GM12878 (cell line): Measurements from ENCODE around the gene AFMID. TPM values are rescaled to one million over a fixed set of nuclear protein-coding genes. Genes with fewer than 3 reads are reported as not detected.

Experiments
- ATAC-seq: fragments of 200-7000 bp; cut with Tn5 transposase; 3 replicates; pipeline ENCODE4 v1.9.1; 2020; ENCODE audit warnings: mild to moderate bottlenecking, moderate library complexity
- Bru-seq: library from RNA; stranded (reverse); fragments of 400-500 nt; gene quantifications from one replicate; lab custom pipeline; 2021; lab: Mats Ljungman, UMichigan
- BruChase-seq, 2 experiments: library from RNA; stranded (reverse); fragments of 400-500 nt; gene quantifications; one replicate each; lab custom pipeline; 2021; lab: Mats Ljungman, UMichigan
- BruUV-seq: library from RNA; stranded (reverse); fragments of 400-500 nt; replicated peaks from 2 replicates; lab custom pipeline; 2021; lab: Mats Ljungman, UMichigan
- CTCF ChIA-PET: fragments of 300-600 bp; sonication (Branson Sonifier 250); formaldehyde crosslinking; extraction: SDS; loops from one replicate; lab custom pipeline; 2021; ENCODE audit warnings: inconsistent platforms; lab: Yijun Ruan, JAX
- POLR2A ChIA-PET: fragments of 350-600 bp; formaldehyde crosslinking; extraction: SDS; loops from one replicate; lab custom pipeline; 2021; ENCODE audit warnings: inconsistent platforms; lab: Charles Lee
- RAD21 ChIA-PET: fragments of 300-600 bp; sonication (Branson Sonifier 250); formaldehyde crosslinking; loops from one replicate; lab custom pipeline; 2023; ENCODE audit warnings: antibody characterized with exemption; ENCODE audit not compliant: unreplicated experiment; lab: Charles Lee
- SMC1A ChIA-PET: fragments of 300-600 bp; sonication (Branson Sonifier 250); formaldehyde crosslinking; loops from one replicate; lab custom pipeline; 2023; ENCODE audit not compliant: unreplicated experiment, uncharacterized antibody; lab: Charles Lee
- DNase-seq: peaks from one replicate; pipeline ENCODE4 v3.0.0-alpha.2; 2011; ENCODE audit warnings: low read depth, low spot score
- FAIRE-seq: peaks from 3 replicates; lab custom pipeline; 2011; peaks lifted over from hg19 to GRCh38; lab: Jason Lieb, UNC
- H2AFZ ChIP-seq: 2 replicates; pipeline ENCODE4 v1.6.0; 2011; ENCODE audit warnings: low read depth, low read length, control low read depth; ENCODE audit not compliant: control insufficient read depth
- H3K27ac ChIP-seq: 2 replicates; pipeline ENCODE4 v1.5.1; 2011; ENCODE audit warnings: control low read depth; ENCODE audit not compliant: control insufficient read depth, insufficient read depth
- H3K27me3 ChIP-seq, 2 experiments: replicated peaks in 1 of 2; 2 replicates each; pipeline versions ENCODE4 v1.6.0 to v1.6.1; 2011; ENCODE audit warnings: low read length in 1 of 2; ENCODE audit not compliant: control insufficient read depth in 2 of 2, insufficient read depth in 2 of 2
- H3K36me3 ChIP-seq, 2 experiments: 2 replicates each; pipeline ENCODE4 v1.5.1; 2011; ENCODE audit warnings: low read length in 1 of 2; ENCODE audit not compliant: control insufficient read depth in 2 of 2, insufficient read depth in 2 of 2
- H3K4me1 ChIP-seq: 2 replicates; pipeline ENCODE4 v1.6.1; 2011; ENCODE audit warnings: mild to moderate bottlenecking, low read length, moderate library complexity, mixed read lengths; ENCODE audit not compliant: control insufficient read depth, insufficient read depth
- H3K4me2 ChIP-seq: 2 replicates; pipeline ENCODE4 v1.6.0; 2011; ENCODE audit warnings: control low read depth; ENCODE audit not compliant: control insufficient read depth, insufficient read depth
- H3K4me3 ChIP-seq: fragments of 200-600 bp; sonication (generic); 2 replicates; pipeline ENCODE4 v1.5.1; 2016
- H3K79me2 ChIP-seq: 2 replicates; pipeline ENCODE4 v1.6.0; 2011; ENCODE audit warnings: low read length; ENCODE audit not compliant: control insufficient read depth, insufficient read depth
- H3K9ac ChIP-seq: 2 replicates; pipeline ENCODE4 v1.8.0; 2011; ENCODE audit warnings: low read length, control low read depth, mixed read lengths; ENCODE audit not compliant: control insufficient read depth, insufficient read depth
- H3K9me3 ChIP-seq: replicated peaks from 3 replicates; pipeline ENCODE4 v1.5.1; 2011; ENCODE audit warnings: mild to moderate bottlenecking, low read length; ENCODE audit not compliant: control insufficient read depth, insufficient read depth
- H4K20me1 ChIP-seq: 2 replicates; pipeline ENCODE4 v1.6.0; 2011; ENCODE audit not compliant: control insufficient read depth, insufficient read depth
- CBFB ChIP-seq: IDR thresholded peaks from 2 replicates; pipeline ENCODE4 v1.6.1; 2016; ENCODE audit warnings: antibody characterized with exemption, low read depth
- FOS ChIP-seq: IDR thresholded peaks from 3 replicates; pipeline ENCODE4 v1.6.1; 2011; ENCODE audit warnings: borderline replicate concordance; ENCODE audit not compliant: insufficient read length; ENCODE audit errors: extremely low read depth
- FOXK2 ChIP-seq: fragments of 450-650 bp; IDR thresholded peaks from 2 replicates; pipeline ENCODE4 v1.6.1; 2017; ENCODE audit warnings: mild to moderate bottlenecking, moderate library complexity
- MTA3 ChIP-seq: IDR thresholded peaks from 2 replicates; pipeline ENCODE4 v1.6.1; 2012; ENCODE audit warnings: low read length, inconsistent platforms, borderline replicate concordance
- RCOR1 ChIP-seq: conservative IDR thresholded peaks from 2 replicates; pipeline ENCODE4 v1.6.1; 2012; ENCODE audit warnings: low read depth, low read length, improper control_type of control experiment
- SUZ12 ChIP-seq: fragments of 200-600 bp; sonication (generic); IDR thresholded peaks from one replicate; pipeline ENCODE4 v1.6.1; 2018; ENCODE audit warnings: antibody characterized with exemption, mild to moderate bottlenecking; ENCODE audit not compliant: unreplicated experiment
- WGBS: methylation state at CpG from one replicate; pipeline ENCODE4 v1.1.6; 2016; ENCODE audit warnings: low lambda C conversion rate; ENCODE audit not compliant: insufficient replicate concordance, insufficient coverage; ENCODE audit errors: missing lambda C conversion rate; 5-methylcytosine and 5-hydroxymethylcytosine counted together
- in situ Hi-C: fragments of 300-500 bp; cut with MboI; formaldehyde crosslinking; loops from 9 replicates; pipeline ENCODE4 v1.14.3; 2018; ENCODE audit warnings: mixed read lengths
- intact Hi-C: fragments of 100-400 bp; cut with micrococcal nuclease; formaldehyde crosslinking; loops from one replicate; pipeline ENCODE4 v1.14.2; 2022; ENCODE audit not compliant: unreplicated experiment
- long read RNA-seq, 2 experiments: library from polyadenylated mRNA; unstranded; transcript quantifications; one replicate each; pipeline ENCODE4 v2.0.0, GENCODE V29; 2019 to 2020
- polyA minus RNA-seq, 3 experiments: library from RNA; depleted of rRNA, polyadenylated mRNA; stranded (reverse); fragments of >200 nt; gene quantifications; 2 replicates each; pipeline ENCODE4 v1.2.3, GENCODE V29; 2011
- polyA plus RNA-seq, 11 experiments: library from polyadenylated mRNA; depleted of rRNA in 4 of 11; unstranded in 6 of 11; stranded (reverse) in 5 of 11; fragments of >200 nt; fragmentation: Nextera tagmentation in 4 of 11; fragmentation: Illumina TruSeq in 1 of 11; extraction: Ambion mirVana in 4 of 11; extraction: Trizol in 1 of 11; gene quantifications; 1 replicate in 1 of 11; 2 replicates in 10 of 11; pipeline versions ENCODE4 v1.2.1 to v1.2.3, GENCODE V29; 2011 to 2016; ENCODE audit warnings: inconsistent platforms in 2 of 11, missing spikeins in 2 of 11, low read depth in 1 of 11
- total RNA-seq, 4 experiments: library from RNA; depleted of rRNA in 3 of 4; stranded (reverse); fragments of >200 nt in 3 of 4; fragmentation: Illumina TruSeq in 1 of 4; extraction: Trizol in 1 of 4; gene quantifications; 2 replicates each; pipeline versions ENCODE4 v1.2.1 to v1.2.3, GENCODE V29; 2013 to 2021
- TF ChIP-seq, protein P1 (sequence below): fragments of 450-650 bp; IDR thresholded peaks from 2 replicates; pipeline ENCODE4 v1.6.1; 2017; ENCODE audit warnings: mild to moderate bottlenecking, moderate library complexity
- TF ChIP-seq, protein P2 (sequence below): IDR thresholded peaks from 2 replicates; pipeline ENCODE4 v1.6.1; 2011; ENCODE audit warnings: low read depth, low read length, improper control_type of control experiment, borderline replicate concordance

The AFMID gene, protein sequence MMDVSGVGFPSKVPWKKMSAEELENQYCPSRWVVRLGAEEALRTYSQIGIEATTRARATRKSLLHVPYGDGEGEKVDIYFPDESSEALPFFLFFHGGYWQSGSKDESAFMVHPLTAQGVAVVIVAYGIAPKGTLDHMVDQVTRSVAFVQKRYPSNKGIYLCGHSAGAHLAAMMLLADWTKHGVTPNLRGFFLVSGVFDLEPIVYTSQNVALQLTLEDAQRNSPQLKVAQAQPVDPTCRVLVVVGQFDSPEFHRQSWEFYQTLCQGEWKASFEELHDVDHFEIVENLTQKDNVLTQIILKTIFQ
- 58.4 and 68.9 TPM in 2 replicates for total RNA-seq (2013; cell fraction: nucleolus; rRNA removed)
- total RNA-seq (2014; rRNA removed) (60.7 and 79.9 TPM in 2 replicates), total RNA-seq (2014; rRNA removed; fragmentation: Illumina TruSeq; extraction: Trizol) (51.9 and 54.3 TPM in 2 replicates), total RNA-seq (2021) (45.8 and 47.0 TPM in 2 replicates), polyA plus RNA-seq (2011; rRNA removed) (46.3 and 58.9 TPM in 2 replicates), polyA plus RNA-seq (2014; fragmentation: Illumina TruSeq; extraction: Trizol) (70.8 and 77.9 TPM in 2 replicates), polyA plus RNA-seq (2014; fragmentation: Nextera tagmentation; extraction: Ambion mirVana) (10 to 100 TPM; 50.3 to 98.8 TPM), polyA plus RNA-seq (2014; rRNA removed) (51.2 and 68.7 TPM in 2 replicates), polyA plus RNA-seq (2016; fragmentation: Nextera tagmentation; extraction: Ambion mirVana) (10 to 100 TPM; 36.1 to 41.3 TPM), polyA minus RNA-seq (2011; rRNA and poly(A)+ RNA removed) (66.9 and 116 TPM in 2 replicates), Bru-seq, nascent RNA (percentile 73 among the genes with signal in this experiment), BruChase-seq, experiment 1, labeled RNA remaining after a 6-hour chase (percentile 71 among the genes with signal in this experiment), BruChase-seq, experiment 2, labeled RNA remaining after a 2-hour chase (percentile 79 among the genes with signal in this experiment)
- polyA plus RNA-seq (2011; ENCODE audit: low read depth) = 95.9 TPM
- polyA plus RNA-seq (2011; cell fraction: cytosol; rRNA removed) = 72.4 and 108 TPM in 2 replicates
- polyA plus RNA-seq (2011; cell fraction: nucleus; rRNA removed) = 100 and 117 TPM in 2 replicates
- 54.5 and 55.0 TPM in 2 replicates for polyA plus RNA-seq (2012)
- 25.5 and 26.8 TPM in 2 replicates for polyA minus RNA-seq (2011; cell fraction: cytosol; rRNA and poly(A)+ RNA removed)
- polyA minus RNA-seq (2011; cell fraction: nucleus; rRNA and poly(A)+ RNA removed) = 18.5 and 31.9 TPM in 2 replicates
- long read RNA-seq, experiment 1, partial matches to known transcripts = 1 of 18 reads
- long read RNA-seq, experiment 1, other reads (novel, unspliced or antisense) = 15 of 18 reads
- long read RNA-seq, experiment 2, partial matches to known transcripts = 25 of 35 reads
- long read RNA-seq, experiment 2, other reads (novel, unspliced or antisense) = 8 of 35 reads

DNA sequence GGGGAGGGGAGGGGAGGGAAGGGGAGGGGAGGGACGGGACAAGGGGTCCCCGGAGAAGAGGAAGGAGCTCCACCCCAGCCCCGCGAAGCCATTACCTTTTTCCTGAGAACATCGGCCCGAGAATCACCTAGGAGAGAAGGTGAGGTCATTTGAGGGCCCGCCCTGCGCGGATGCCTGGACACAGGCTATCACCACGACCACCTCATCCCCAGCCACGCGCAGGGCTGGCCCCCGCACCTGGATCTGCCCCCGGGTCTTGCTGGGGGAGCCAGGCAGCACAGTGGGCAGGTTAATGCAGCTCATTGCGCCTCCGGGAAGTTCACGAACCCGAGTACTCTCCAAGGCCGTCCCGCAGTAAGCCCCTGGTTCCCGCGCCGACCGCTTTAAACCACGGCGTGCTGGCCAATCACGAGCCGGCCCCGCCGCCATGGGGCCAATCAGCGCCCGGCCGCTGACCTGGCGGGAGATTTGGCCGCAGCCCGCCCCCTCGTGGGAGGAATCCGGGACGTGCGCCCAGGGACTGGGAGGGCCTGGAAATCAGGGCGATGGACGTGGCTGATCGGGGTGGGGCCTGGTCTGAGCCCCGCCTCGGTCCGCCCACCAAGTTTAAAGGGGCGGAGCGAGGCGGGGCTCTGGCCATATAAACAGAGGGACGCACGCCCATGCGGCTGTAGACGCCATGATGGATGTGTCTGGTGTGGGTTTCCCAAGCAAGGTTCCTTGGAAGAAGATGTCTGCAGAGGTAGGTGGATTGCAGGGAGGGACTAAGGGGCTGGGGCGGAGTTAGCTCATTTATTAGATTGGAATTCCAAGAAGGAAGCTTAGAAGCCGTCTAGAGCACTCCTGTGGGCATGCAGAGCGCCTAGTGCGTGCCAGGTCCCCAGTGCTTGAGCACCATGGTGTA, at the start of gene AFMID, which contains the start of gene TK1:
Gene AFMID (plus strand): TSS at position 671 of the 904 bp plus-strand sequence. CDS start 9 bp downstream, at position 680.
Gene TK1 (minus strand): TSS at position 361 of the 904 bp plus-strand sequence. CDS start 58 bp downstream, at position 303.
- WGBS = 1% methylated on average over 56 of the region's 57 CpGs
- no peaks in the 10 kb centered on the region for H4K20me1 ChIP-seq
- H3K9ac ChIP-seq = peak within 1 kb of the TSS; percentile 72; the same call in 1 of the 2 replicates
- intact Hi-C loops (loop anchor here (2.0 to 5.0 kb wide), 2 partner anchors 28 to 65 kb away; partner anchors contain the start of gene BIRC5), in situ Hi-C loops (no loop called here)
- H3K79me2 ChIP-seq = peaks cover 44% of the 10 kb centered on the region
- H3K4me2 ChIP-seq = peak within 1 kb of the TSS; percentile 93
- H3K4me3 ChIP-seq = peak within 1 kb of the TSS; percentile 96
- no peaks in the 10 kb centered on the region for H3K9me3 ChIP-seq
- ChIA-PET CTCF (interaction anchor here (0.8 to 3.7 kb wide), 11 partner anchors 11 to 167 kb away, joined by 3 to 54 read pairs (median 4); partner anchors contain the start of gene TMC6), RAD21 (interaction anchor here (0.7 to 2.1 kb wide), 6 partner anchors 11 to 167 kb away, joined by 3 to 10 read pairs (median 7); no protein-coding TSS in a partner anchor), SMC1A (interaction anchor here (1.0 to 2.0 kb wide), 7 partner anchors 10 to 168 kb away, joined by 3 to 8 read pairs (median 4); no protein-coding TSS in a partner anchor), POLR2A (interaction anchor here (0.5 to 3.5 kb wide), 13 partner anchors 10 to 577 kb away, joined by 3 to 19 read pairs (median 5); partner anchors contain the start of gene TMC8)
- DNase-seq (peak; percentile 87), FAIRE-seq (peak; percentile 80), ATAC-seq (peak; percentile 95)
- H3K36me3 ChIP-seq = peaks cover 3 to 9% of the 10 kb centered on the region in 2 experiments; a peak in 3 of 4 replicates
- no peaks in the 10 kb centered on the region for H3K27me3 ChIP-seq
- peak within 1 kb of the TSS; percentile 71 for H3K27ac ChIP-seq
- H2AFZ ChIP-seq = peak within 1 kb of the TSS; percentile 75
- H3K4me1 ChIP-seq = peaks cover 5% of the 10 kb centered on the region; the same call in 1 of the 2 replicates
- BruUV-seq = no TSS peak
- TF ChIP-seq CBFB = peak; percentile 80
- TF ChIP-seq SUZ12 = no peak
- TF ChIP-seq, protein P1, sequence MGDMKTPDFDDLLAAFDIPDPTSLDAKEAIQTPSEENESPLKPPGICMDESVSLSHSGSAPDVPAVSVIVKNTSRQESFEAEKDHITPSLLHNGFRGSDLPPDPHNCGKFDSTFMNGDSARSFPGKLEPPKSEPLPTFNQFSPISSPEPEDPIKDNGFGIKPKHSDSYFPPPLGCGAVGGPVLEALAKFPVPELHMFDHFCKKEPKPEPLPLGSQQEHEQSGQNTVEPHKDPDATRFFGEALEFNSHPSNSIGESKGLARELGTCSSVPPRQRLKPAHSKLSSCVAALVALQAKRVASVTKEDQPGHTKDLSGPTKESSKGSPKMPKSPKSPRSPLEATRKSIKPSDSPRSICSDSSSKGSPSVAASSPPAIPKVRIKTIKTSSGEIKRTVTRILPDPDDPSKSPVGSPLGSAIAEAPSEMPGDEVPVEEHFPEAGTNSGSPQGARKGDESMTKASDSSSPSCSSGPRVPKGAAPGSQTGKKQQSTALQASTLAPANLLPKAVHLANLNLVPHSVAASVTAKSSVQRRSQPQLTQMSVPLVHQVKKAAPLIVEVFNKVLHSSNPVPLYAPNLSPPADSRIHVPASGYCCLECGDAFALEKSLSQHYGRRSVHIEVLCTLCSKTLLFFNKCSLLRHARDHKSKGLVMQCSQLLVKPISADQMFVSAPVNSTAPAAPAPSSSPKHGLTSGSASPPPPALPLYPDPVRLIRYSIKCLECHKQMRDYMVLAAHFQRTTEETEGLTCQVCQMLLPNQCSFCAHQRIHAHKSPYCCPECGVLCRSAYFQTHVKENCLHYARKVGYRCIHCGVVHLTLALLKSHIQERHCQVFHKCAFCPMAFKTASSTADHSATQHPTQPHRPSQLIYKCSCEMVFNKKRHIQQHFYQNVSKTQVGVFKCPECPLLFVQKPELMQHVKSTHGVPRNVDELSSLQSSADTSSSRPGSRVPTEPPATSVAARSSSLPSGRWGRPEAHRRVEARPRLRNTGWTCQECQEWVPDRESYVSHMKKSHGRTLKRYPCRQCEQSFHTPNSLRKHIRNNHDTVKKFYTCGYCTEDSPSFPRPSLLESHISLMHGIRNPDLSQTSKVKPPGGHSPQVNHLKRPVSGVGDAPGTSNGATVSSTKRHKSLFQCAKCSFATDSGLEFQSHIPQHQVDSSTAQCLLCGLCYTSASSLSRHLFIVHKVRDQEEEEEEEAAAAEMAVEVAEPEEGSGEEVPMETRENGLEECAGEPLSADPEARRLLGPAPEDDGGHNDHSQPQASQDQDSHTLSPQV = 0 out of 2 replicates have a peak, but pooled peaks have one; percentile 74
- TF ChIP-seq, protein P2, sequence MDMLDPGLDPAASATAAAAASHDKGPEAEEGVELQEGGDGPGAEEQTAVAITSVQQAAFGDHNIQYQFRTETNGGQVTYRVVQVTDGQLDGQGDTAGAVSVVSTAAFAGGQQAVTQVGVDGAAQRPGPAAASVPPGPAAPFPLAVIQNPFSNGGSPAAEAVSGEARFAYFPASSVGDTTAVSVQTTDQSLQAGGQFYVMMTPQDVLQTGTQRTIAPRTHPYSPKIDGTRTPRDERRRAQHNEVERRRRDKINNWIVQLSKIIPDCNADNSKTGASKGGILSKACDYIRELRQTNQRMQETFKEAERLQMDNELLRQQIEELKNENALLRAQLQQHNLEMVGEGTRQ = no peak
- no peak for TF ChIP-seq MTA3
- no peak for TF ChIP-seq RCOR1
- peak; percentile 52; the same call in 1 of the 2 replicates for TF ChIP-seq FOXK2
- TF ChIP-seq FOS = peak; percentile 70
